Panc1 (cell line): ENCODE measurements around the gene CCDC169. TPM values are rescaled to one million over a fixed set of nuclear protein-coding genes. Genes with fewer than 3 reads are reported as not detected.

Experiments used
- ATAC-seq: fragments of 200-7000 bp; cut with Tn5 transposase; 2 replicates; pipeline ENCODE4 v1.9.1; 2020; ENCODE audit warnings: mild to moderate bottlenecking, moderate library complexity
- BruUV-seq: library from RNA; stranded (reverse); fragments of 400-500 nt; replicated peaks from 2 replicates; lab custom pipeline; 2021; lab: Mats Ljungman, UMichigan
- CTCF ChIA-PET: fragments of 300-600 bp; sonication (Branson Sonifier 250); formaldehyde crosslinking; loops from one replicate; lab custom pipeline; 2022; ENCODE audit warnings: antibody characterized with exemption; lab: Charles Lee
- POLR2A ChIA-PET: fragments of 300-600 bp; sonication (Branson Sonifier 250); formaldehyde crosslinking; loops from one replicate; lab custom pipeline; 2022; ENCODE audit warnings: antibody characterized with exemption; lab: Charles Lee
- DNase-seq: peaks from one replicate; pipeline ENCODE4 v3.0.0-alpha.2; 2010; ENCODE audit warnings: low read depth, low spot score
- H3K27ac ChIP-seq: 2 replicates; pipeline ENCODE4 v1.5.1; 2011; ENCODE audit warnings: mild to moderate bottlenecking, low read length, inconsistent platforms
- H3K27me3 ChIP-seq: fragments of 200-500 bp; sonication (Bioruptor generic); 2 replicates; pipeline ENCODE4 v1.6.0; 2014; ENCODE audit warnings: low read length, inconsistent platforms; ENCODE audit not compliant: control insufficient read depth, insufficient read depth
- H3K36me3 ChIP-seq: fragments of 200-500 bp; sonication (Bioruptor generic); 2 replicates; pipeline ENCODE4 v1.5.1; 2014; ENCODE audit warnings: inconsistent platforms, mild to moderate bottlenecking, low read length, moderate library complexity; ENCODE audit not compliant: control insufficient read depth, insufficient read depth
- H3K4me1 ChIP-seq: 2 replicates; pipeline ENCODE4 v1.5.1; 2011; ENCODE audit warnings: inconsistent platforms, mild to moderate bottlenecking, low read length, moderate library complexity; ENCODE audit not compliant: control insufficient read depth, insufficient read depth
- H3K4me3 ChIP-seq, 2 experiments: 2 replicates each; pipeline ENCODE4 v1.5.1; 2011 to 2012; ENCODE audit warnings: low read depth in 2 of 2, low read length in 2 of 2, mild to moderate bottlenecking in 2 of 2, inconsistent platforms in 1 of 2, moderate library complexity in 1 of 2
- H3K9me3 ChIP-seq: fragments of 200-500 bp; sonication (Bioruptor generic); 2 replicates; pipeline ENCODE4 v1.5.1; 2014; ENCODE audit warnings: low read depth, mild to moderate bottlenecking, inconsistent platforms, low read length, moderate library complexity; ENCODE audit not compliant: control insufficient read depth, insufficient read depth
- POLR2AphosphoS5 ChIP-seq: IDR thresholded peaks from 2 replicates; pipeline ENCODE4 v1.6.1; 2012; ENCODE audit warnings: mild to moderate bottlenecking, low read depth, low read length, moderate library complexity
- SIN3A ChIP-seq: IDR thresholded peaks from 2 replicates; pipeline ENCODE4 v1.6.1; 2012; ENCODE audit warnings: low read depth, mild to moderate bottlenecking, low read length, moderate library complexity, borderline replicate concordance; ENCODE audit not compliant: insufficient read depth
- TCF7L2 ChIP-seq: IDR thresholded peaks from 2 replicates; pipeline ENCODE4 v1.6.1; 2011; ENCODE audit warnings: mild to moderate bottlenecking, low read depth, low read length, inconsistent platforms
- in situ Hi-C: cut with HindIII; loops from 2 replicates; pipeline ENCODE4 v1.10.0; 2016; ENCODE audit warnings: low sequenced_read_pairs, low pct_unique_long_range_greater_than_20kb
- intact Hi-C: fragments of 100-400 bp; cut with micrococcal nuclease; formaldehyde crosslinking; loops from one replicate; pipeline ENCODE4 v1.10.0; 2022; ENCODE audit not compliant: unreplicated experiment
- total RNA-seq: library from RNA; stranded (reverse); gene quantifications from one replicate; pipeline ENCODE4 v1.2.1, GENCODE V29; 2021; ENCODE audit not compliant: unreplicated experiment
- TF ChIP-seq, protein P1 (sequence below), 2 experiments: IDR thresholded peaks; 2 replicates each; pipeline ENCODE4 v1.6.1; 2011 to 2012; ENCODE audit warnings: low read depth in 2 of 2, control low read depth in 1 of 2, low read length in 1 of 2, mild to moderate bottlenecking in 1 of 2, moderate library complexity in 1 of 2; ENCODE audit not compliant: insufficient read depth in 1 of 2
- TF ChIP-seq, protein P2 (sequence below): fragments of 450-650 bp; IDR thresholded peaks from 2 replicates; pipeline ENCODE4 v1.5.1; 2017; ENCODE audit warnings: mild to moderate bottlenecking

Gene CCDC169
- total RNA-seq, 1 experiment from 2014 or later: 2.3 TPM

DNA sequence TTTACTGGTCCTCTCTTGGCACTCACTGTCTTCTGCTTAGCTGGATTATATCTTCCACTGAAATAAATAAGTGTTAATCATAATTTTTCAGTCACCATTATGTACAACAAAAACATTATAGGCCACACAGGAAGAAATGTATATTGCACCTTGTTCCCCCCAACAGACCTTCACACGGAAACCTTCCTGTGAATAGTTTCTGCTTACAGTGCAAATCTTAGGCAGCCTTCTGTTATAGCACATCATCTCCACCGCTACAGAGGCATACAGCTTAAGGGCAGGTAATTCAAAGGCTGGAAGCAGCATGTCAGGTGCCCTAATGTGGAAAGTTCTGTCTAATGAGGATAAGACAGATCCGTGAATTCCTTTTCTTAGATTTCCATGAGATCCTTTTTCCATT, 66.4 kb downstream of the CCDC169 start:
- POLR2A ChIA-PET: no interaction called here
- no peaks in the 10 kb centered on the region for H3K9me3 ChIP-seq
- no peak overlapping the region for H3K4me3 ChIP-seq
- no peaks in the 10 kb centered on the region for H3K27me3 ChIP-seq
- DNase-seq (no peak), ATAC-seq (no peak)
- H3K36me3 ChIP-seq: no peaks in the 10 kb centered on the region
- intact Hi-C loops (no loop called here), in situ Hi-C loops (no loop called here)
- CTCF ChIA-PET: no interaction called here
- H3K4me1 ChIP-seq: no peaks in the 10 kb centered on the region
- H3K27ac ChIP-seq: no peak overlapping the region
- TF ChIP-seq TCF7L2: no peak
- no TSS peak for BruUV-seq

DNA sequence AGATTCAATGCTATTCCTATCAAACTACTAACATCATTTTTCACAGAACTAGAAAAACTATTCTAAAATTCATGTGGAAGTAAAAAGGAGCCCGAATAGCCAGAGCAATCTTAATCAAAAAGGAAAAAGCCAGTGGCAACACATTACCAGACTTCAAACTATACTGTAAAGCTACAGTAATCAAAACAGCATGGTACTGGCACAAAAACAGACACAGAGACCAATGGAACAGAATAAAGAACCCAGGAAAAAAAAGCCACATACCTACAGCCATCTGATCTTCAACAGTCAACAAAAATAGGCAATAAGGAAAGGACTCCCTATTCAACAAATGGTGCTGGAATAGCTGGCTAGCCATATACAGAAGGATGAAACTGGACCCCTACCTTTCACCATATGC, 72.9 kb downstream of the CCDC169 start:
- H3K36me3 ChIP-seq: no peaks in the 10 kb centered on the region
- BruUV-seq: no TSS peak
- ATAC-seq: no peak
- intact Hi-C loops (no loop called here), in situ Hi-C loops (no loop called here)
- H3K4me3 ChIP-seq: no peak overlapping the region
- H3K27me3 ChIP-seq: no peaks in the 10 kb centered on the region
- H3K4me1 ChIP-seq: no peaks in the 10 kb centered on the region
- CTCF ChIA-PET: no interaction called here
- H3K27ac ChIP-seq: no peak overlapping the region
- TF ChIP-seq, protein P1, sequence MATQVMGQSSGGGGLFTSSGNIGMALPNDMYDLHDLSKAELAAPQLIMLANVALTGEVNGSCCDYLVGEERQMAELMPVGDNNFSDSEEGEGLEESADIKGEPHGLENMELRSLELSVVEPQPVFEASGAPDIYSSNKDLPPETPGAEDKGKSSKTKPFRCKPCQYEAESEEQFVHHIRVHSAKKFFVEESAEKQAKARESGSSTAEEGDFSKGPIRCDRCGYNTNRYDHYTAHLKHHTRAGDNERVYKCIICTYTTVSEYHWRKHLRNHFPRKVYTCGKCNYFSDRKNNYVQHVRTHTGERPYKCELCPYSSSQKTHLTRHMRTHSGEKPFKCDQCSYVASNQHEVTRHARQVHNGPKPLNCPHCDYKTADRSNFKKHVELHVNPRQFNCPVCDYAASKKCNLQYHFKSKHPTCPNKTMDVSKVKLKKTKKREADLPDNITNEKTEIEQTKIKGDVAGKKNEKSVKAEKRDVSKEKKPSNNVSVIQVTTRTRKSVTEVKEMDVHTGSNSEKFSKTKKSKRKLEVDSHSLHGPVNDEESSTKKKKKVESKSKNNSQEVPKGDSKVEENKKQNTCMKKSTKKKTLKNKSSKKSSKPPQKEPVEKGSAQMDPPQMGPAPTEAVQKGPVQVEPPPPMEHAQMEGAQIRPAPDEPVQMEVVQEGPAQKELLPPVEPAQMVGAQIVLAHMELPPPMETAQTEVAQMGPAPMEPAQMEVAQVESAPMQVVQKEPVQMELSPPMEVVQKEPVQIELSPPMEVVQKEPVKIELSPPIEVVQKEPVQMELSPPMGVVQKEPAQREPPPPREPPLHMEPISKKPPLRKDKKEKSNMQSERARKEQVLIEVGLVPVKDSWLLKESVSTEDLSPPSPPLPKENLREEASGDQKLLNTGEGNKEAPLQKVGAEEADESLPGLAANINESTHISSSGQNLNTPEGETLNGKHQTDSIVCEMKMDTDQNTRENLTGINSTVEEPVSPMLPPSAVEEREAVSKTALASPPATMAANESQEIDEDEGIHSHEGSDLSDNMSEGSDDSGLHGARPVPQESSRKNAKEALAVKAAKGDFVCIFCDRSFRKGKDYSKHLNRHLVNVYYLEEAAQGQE (IDR thresholded peaks at IDR 0.05; ENCODE audit: insufficient read depth in 1 of 2, low read depth in 2 of 2, low read length in 1 of 2): no peak
- TF ChIP-seq TCF7L2 (no peak), SIN3A (no peak), POLR2AphosphoS5 (no peak)
- TF ChIP-seq, protein P2, sequence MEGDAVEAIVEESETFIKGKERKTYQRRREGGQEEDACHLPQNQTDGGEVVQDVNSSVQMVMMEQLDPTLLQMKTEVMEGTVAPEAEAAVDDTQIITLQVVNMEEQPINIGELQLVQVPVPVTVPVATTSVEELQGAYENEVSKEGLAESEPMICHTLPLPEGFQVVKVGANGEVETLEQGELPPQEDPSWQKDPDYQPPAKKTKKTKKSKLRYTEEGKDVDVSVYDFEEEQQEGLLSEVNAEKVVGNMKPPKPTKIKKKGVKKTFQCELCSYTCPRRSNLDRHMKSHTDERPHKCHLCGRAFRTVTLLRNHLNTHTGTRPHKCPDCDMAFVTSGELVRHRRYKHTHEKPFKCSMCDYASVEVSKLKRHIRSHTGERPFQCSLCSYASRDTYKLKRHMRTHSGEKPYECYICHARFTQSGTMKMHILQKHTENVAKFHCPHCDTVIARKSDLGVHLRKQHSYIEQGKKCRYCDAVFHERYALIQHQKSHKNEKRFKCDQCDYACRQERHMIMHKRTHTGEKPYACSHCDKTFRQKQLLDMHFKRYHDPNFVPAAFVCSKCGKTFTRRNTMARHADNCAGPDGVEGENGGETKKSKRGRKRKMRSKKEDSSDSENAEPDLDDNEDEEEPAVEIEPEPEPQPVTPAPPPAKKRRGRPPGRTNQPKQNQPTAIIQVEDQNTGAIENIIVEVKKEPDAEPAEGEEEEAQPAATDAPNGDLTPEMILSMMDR: no peak
- DNase-seq: no peak
- no peaks in the 10 kb centered on the region for H3K9me3 ChIP-seq
- POLR2A ChIA-PET: no interaction called here

DNA sequence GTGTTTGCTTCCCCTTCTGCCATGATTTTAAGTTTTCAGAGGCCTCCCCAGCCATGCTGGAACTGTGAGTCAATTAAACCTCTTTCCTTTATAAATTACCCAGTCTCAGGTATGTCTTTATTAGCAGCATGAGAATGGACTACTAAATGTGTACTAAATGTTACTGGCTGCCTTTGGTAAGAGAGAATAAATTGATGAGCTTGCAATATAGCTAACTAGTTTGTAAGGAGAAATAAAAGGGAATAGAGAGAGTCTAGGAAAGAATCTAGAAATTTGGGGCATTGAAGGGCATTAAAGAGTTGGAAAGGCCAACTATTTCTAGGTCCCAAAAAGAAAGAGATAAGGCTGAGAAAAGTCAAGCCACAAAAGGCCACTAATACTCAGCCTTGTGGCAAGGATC, 77.7 kb downstream of the CCDC169 start:
- Histone ChIP-seq H3K36me3 (no peaks in the 10 kb centered on the region), H3K4me1 (no peaks in the 10 kb centered on the region), H3K27ac (no peak overlapping the region), H3K27me3 (no peaks in the 10 kb centered on the region), H3K4me3 (no peak overlapping the region), H3K9me3 (no peaks in the 10 kb centered on the region)
- in situ Hi-C loops (no loop called here), intact Hi-C loops (no loop called here)
- ChIA-PET POLR2A (no interaction called here), CTCF (no interaction called here)
- BruUV-seq: no TSS peak
- TF ChIP-seq, protein P1 (IDR thresholded peaks at IDR 0.05; ENCODE audit: insufficient read depth in 1 of 2, low read depth in 2 of 2, low read length in 1 of 2): no peak
- TF ChIP-seq TCF7L2: no peak
- no peak for TF ChIP-seq POLR2AphosphoS5
- TF ChIP-seq, protein P2: no peak
- TF ChIP-seq SIN3A: no peak
- no peak for ATAC-seq
- no peak for DNase-seq
